ENCODE results near the gene PTPRG. TPM values are rescaled to one million over a fixed set of nuclear protein-coding genes. Genes with fewer than 3 reads are reported as not detected.

PTPRG gene
- total RNA-seq, 1 experiment from 2014 or later: 69.3 TPM

- Histone ChIP-seq H3K23ac (ENCODE audit: insufficient read length, low read depth, low read length) (no peak overlapping the region), H2AK5ac (ENCODE audit: insufficient read length, low read length) (no peak overlapping the region), H3K23me2 (ENCODE audit: insufficient read length, low read depth, low read length, poor library complexity, severe bottlenecking) (no peaks in the 10 kb centered on the region), H2BK12ac (ENCODE audit: insufficient read length, low read depth, low read length) (no peak overlapping the region), H4K8ac (replicated peaks; ENCODE audit: insufficient read length, low read depth, low read length) (no peak overlapping the region), H3K79me1 (ENCODE audit: insufficient read depth, low read depth, low read length, poor library complexity, severe bottlenecking) (peaks cover 2% of the 10 kb centered on the region), H2BK5ac (ENCODE audit: insufficient read length, low read length) (no peak overlapping the region), H3K4ac (ENCODE audit: low read depth, low read length) (no peak overlapping the region), H3K9me3 (ENCODE audit: control insufficient read depth, low read depth, low read length) (no peaks in the 10 kb centered on the region), H3T11ph (ENCODE audit: low read length) (no peak overlapping the region), H3K4me2 (ENCODE audit: insufficient read depth, insufficient read length, low read length) (no peak overlapping the region), H2BK15ac (ENCODE audit: low read depth, low read length) (no peak overlapping the region), H4K91ac (ENCODE audit: insufficient read length, low read depth, low read length) (no peak overlapping the region), H3K4me1 (ENCODE audit: insufficient read depth, low read length) (peaks cover 17% of the 10 kb centered on the region), H3K27me3 (ENCODE audit: insufficient read depth, low read length) (no peaks in the 10 kb centered on the region), H4K20me1 (ENCODE audit: control insufficient read depth, insufficient read depth, insufficient read length) (no peaks in the 10 kb centered on the region), H2BK120ac (ENCODE audit: low read depth, low read length, poor library complexity, severe bottlenecking) (no peak overlapping the region), H3K56ac (ENCODE audit: insufficient read length, low read depth, low read length) (no peak overlapping the region), H4K5ac (ENCODE audit: insufficient read length, low read depth, low read length) (no peak overlapping the region), H2AFZ (ENCODE audit: low read length) (no peak overlapping the region), H3K14ac (ENCODE audit: insufficient read depth, low read length) (no peak overlapping the region), H3K79me2 (ENCODE audit: insufficient read depth, low read length) (peaks cover under 1% of the 10 kb centered on the region; the same call in 1 of the 2 replicates), H2BK20ac (ENCODE audit: low read depth, low read length, poor library complexity, severe bottlenecking) (no peak overlapping the region), H3K18ac (ENCODE audit: insufficient read length, low read depth, low read length) (no peak overlapping the region), H3K27ac (ENCODE audit: insufficient read length, low read depth, low read length) (no peak overlapping the region), H3K9ac (ENCODE audit: extremely low read depth, insufficient read length, low read length) (no peak overlapping the region)
- DNase-seq: no peak
- no peaks in the 10 kb centered on the region for H3K9me3 Mint-ChIP-seq
- H3K36me3 Mint-ChIP-seq (ENCODE audit: insufficient read depth in 1 of 3, low read depth in 3 of 3): peaks cover 3 to 7% (median 3%) of the 10 kb centered on the region in 3 experiments; a peak in 3 of 7 replicates
- peaks cover 52 to 60% of the 10 kb centered on the region in 2 experiments for H3K4me1 Mint-ChIP-seq
- TF ChIP-seq CTCF (conservative IDR thresholded peaks at IDR 0.05): no peak
- H3K27ac Mint-ChIP-seq: peak overlapping the region in 1 of 3 experiments; percentile 62; a peak in 1 of 7 replicates
- H3K27me3 Mint-ChIP-seq (ENCODE audit: low read depth): no peaks in the 10 kb centered on the region
- no peak overlapping the region for H3K4me3 Mint-ChIP-seq
- no CpG with 5 or more reads among the region's 5 CpGs for WGBS (ENCODE audit: extremely low coverage, insufficient read length, low lambda C conversion rate)
These were observed 283.0 kb downstream of the PTPRG start for GRCh38 chr3:61844346-61844745.
